Stimulated activated CD4-positive, alpha-beta T cell treated with anti-CD3 and anti-CD28 coated beads, Interleukin-4, amount 100 ng/mL, for 48 hours (primary cell): ENCODE results near the gene PARD3.

Experiments
- DNase-seq, 2 donors: peaks; one replicate each; pipeline ENCODE4 v3.0.0-alpha.2; 2020; ENCODE audit warnings: low read depth in 2 of 2

PARD3 gene

DNA sequence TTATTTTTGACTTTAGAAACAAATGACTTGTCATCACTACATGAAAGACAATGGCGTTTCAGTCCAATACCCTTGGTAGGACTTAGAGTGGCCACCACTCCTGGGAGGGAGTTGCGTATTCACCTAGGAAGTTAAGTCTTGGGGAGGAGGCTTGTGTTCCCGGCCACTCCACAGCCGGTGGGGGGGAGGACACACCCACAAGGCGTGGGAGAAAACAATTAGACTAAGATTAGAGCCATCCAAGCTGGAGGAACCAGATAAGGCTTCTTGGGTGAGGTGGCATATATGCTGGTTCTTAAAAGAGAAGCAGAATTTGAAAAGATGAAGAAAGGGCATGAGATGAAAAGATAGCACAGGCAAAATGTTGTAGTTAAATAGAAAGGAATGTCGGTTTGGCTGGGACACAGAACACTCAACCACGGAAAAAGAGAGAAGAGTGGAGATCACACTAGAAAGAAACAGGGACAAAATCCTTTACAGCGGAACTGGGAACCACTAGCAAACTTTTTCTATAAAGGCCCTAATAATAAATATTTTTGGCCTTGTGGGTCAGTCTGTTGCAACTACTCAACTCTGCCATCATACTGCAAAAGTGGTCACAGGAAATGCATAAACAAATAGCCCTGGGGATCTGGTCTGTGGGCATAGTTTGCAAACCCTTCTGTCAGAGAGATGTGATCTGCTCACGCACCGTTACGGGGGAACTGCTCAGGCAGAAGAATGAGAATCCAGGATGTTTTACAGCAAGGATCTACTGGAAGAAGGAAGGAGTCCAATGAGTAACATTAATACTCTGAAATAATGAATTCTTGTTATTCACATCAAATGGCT, 651.8 kb downstream of the PARD3 start:
- DNase-seq = no peak

DNA sequence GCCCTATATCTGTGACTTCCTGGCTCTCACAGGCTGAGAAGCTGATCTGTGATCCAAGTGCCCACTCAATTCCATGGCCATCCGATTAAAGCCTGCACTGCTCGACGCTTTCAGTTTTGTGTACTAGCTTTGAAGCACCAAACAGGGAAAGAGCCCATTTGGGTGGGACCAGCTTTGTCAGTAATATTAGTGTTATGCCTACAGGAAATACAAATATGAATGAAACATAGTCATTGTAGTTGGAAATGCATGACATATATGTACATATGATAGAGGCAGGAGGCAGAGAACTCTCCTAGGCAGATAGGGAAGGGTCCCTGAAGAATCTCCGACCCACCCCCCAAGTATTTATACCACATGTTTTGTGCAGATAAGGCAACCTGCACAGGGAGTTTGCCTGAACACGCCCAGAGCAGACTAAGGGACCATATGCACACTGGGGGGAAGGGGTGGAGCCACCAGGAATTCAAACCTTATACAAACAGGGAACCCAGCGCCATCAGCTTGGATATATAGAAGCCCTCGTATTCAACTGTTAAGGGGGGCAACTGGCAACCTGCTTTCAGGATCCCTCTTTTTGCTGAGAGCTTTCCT, 653.2 kb downstream of the PARD3 start:
- DNase-seq = no peak

GRCh38 chr10:34160595-34160994, 654.5 kb downstream of the PARD3 start:
- DNase-seq = no peak

GRCh38 chr10:34157501-34157900, 657.6 kb downstream of the PARD3 start:
- DNase-seq = no peak

- DNase-seq = no peak
Observed at GRCh38 chr10:34156781-34157425, 658.2 kb downstream of the PARD3 start.

- no peak for DNase-seq
Observed at GRCh38 chr10:34155812-34156211, 659.3 kb downstream of the PARD3 start.

DNA sequence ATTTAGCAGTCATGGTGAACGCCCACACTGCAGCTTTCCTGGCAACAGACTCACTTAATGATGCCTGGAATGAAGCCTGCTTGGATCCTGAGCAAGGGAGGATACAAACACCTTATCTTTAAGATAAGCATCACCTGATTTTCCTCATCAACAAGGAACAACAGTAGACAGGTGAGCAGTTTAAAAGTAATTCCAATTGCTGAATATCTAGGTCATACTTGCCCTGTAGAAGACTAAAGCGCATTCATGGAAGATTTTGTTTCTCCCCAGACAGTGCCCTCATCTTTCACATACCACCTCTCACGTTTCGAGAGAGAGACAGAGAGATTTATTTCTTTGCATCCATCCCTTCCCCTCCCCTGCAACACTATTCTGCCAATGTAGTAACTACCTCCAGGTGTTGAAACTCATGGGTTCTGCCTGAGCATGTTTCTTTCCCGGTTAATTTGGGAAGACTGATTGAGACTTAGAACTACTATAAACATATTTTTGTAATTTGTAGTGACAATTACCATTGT, 660.7 kb downstream of the PARD3 start:
- no peak for DNase-seq

DNA sequence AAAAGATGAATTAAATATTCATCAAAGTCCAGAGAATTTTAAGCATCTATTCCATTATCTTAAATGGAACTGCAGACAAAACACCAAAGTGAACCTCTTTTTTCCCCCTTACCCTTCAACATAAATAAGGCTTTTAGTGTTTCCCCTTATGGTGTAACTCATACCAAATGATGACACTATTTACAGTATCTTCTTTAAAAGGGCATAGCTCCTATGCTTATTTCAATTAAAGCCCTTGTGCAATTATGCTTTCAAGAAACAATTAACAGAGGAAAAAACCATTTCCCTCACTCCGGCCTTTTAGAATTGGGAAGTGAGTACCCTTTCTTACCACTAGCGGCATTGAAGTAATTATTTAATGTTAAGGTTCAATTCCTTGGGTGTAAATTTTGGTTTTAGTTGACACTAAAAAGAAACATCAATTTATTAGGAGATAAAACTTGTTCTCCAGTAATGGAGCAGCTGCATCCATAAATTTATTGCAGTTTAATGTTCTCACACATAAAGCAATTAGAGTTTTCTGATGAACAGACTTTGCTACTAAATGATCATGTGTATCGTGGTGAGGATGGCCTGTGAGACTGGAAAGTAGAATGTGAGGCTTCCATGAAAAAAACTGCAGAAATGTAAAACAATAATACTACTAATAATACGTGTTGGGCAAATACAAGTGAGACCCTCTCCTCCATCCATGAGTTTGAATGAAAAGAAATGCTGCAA, 661.3 kb downstream of the PARD3 start:
- no peak for DNase-seq

DNA sequence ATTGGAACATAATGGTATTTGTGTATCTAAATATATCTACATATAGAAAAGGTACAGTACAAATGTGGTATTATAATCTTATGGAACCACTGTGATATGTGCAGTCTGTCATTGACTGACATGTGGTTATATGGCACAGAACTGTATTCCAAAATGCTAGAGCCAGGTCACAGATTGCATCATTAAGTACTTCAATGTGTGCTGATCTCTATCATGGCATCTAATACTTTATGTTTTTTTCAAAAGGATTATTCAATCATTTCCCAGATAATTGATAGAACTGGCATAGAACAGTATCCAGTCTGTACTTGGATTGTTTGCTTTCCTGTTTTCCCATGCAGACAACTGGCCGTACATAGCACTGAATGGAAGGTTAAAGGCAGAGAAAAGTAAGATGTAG, 662.7 kb downstream of the PARD3 start:
- DNase-seq = no peak

DNA sequence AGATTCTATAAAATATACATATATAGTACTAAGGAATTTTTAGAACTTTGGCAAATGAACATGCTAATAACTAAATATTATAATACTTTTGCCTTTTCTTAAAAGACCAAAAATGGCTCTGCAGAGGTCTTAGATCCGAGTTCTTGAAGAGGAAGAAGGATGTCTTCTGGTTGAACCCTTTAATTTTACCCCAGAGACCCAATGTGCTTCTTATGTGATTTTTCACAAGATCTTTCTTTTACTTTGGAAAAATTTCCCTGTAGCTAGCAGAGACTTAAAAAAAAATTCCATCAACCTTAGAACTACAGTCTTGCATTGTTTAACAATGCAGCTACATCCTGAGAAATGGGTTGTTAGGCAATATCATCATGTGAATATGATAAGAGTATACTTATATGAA, 663.2 kb downstream of the PARD3 start:
- no peak for DNase-seq

DNA sequence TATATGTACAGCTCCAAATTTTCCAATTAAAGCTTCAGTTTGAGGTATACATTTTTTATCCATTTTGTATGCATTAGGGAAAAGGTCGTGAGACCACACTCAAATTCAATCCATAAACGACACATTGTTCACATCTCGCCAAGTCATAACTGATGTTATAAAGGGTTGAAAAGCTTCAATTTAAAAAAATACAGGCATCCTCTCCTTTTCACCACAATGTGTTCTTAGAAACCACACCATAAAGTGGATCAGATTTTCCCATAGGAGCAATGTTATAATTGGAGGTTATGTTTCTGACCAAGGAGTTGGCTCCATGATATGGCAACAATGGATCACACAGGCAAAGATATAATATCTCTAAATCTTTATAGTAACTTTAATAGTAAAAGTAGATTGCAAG, 663.6 kb downstream of the PARD3 start:
- DNase-seq = no peak

DNA sequence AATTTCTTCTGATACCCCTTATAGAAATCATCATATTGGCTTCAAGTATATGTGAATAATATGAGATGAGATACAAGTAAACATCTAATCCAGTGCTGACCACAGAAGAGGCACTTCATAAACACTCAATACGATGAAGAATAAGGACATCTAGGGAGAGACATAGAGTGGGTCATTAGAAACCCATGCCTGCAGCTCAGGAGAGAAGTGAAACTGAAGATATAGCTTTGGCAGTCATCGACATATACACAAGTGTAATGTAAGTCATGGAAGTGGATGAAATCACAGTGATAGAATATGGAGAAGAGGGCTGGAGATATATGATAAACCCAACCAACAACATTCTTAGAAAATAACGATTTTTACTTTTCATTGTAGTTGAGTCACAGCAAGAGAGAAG, 665.0 kb downstream of the PARD3 start:
- DNase-seq = no peak

DNA sequence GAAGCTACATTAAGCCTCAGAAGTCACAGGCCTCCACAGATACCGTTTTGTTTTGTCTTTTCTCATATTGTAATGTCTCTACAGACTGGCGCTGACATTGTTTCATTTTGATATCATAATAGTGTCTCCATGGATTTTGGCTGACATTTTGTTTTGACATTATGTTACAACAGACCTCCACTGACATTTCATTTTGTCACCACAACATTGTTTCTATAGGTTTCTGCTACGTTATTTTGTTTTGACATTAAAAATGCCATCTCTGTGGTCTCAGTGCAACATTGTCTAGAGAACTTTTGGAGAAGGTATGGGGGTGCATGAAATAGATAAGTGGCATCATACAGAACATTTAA, 666.8 kb downstream of the PARD3 start:
- DNase-seq = no peak

GRCh38 chr10:34147641-34148304, 667.3 kb downstream of the PARD3 start:
- no peak for DNase-seq

- DNase-seq = no peak
Observed at GRCh38 chr10:34145715-34146114, 669.4 kb downstream of the PARD3 start.

DNA sequence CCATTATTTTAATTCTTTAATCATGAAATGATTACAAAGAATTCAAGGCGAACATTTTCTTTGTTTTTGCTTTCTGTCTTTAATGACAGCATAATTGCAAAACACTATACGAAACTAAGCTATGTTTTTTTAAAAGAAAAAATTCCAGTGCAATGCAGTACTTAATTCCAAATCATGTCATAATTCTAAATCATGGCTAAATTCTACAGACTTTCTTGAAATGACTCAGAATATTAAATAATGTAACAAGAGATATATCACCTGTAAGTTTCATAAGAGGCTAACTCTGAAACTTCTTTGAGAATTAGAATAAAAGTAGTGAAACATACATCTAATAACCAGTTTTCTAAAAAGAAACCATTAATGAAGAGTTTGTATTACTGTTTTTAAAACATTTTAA, 671.6 kb downstream of the PARD3 start:
- no peak for DNase-seq

- DNase-seq = no peak
Observed at GRCh38 chr10:34141032-34141680, 673.9 kb downstream of the PARD3 start.

GRCh38 chr10:34139559-34139958, 675.5 kb downstream of the PARD3 start:
- no peak for DNase-seq

DNA sequence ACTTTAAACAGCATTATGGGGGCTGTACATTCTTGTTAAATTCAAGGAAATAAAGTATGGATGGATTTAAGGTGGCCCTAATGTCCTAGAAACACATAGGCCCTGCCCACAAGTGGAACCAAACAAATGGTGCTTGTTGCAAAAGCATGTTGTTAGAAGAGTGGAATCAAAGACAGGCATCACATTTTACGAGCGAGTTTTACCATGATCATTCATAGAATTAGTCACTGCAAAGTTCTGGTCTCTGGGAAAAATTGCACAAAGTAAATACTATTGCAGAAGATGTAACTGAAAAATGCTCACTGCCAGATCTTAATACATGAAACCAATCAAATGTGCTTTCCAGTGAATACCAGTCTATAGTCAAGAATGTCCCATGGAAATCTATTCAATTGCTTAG, 677.1 kb downstream of the PARD3 start:
- DNase-seq = no peak

- DNase-seq = no peak
Observed at GRCh38 chr10:34137201-34137600, 677.9 kb downstream of the PARD3 start.

- no peak for DNase-seq
Observed at GRCh38 chr10:34135515-34135914, 679.6 kb downstream of the PARD3 start.
